B cell (primary cell): ENCODE data around the gene GZMM. TPM values are rescaled to one million over a fixed set of nuclear protein-coding genes. Genes with fewer than 3 reads are reported as not detected.

Experiments
- ATAC-seq: fragments of 200-7000 bp; cut with Tn5 transposase; one replicate; pipeline ENCODE4 v1.10.0; 2021; ENCODE audit warnings: low read depth, mild to moderate bottlenecking, moderate number of reproducible peaks, moderate library complexity
- CTCF ChIA-PET: fragments of 350-600 bp; sonication (Branson Sonifier 250); formaldehyde crosslinking; loops from one replicate; lab custom pipeline; 2021; ENCODE audit warnings: antibody characterized with exemption, inconsistent platforms; lab: Charles Lee
- POLR2A ChIA-PET: fragments of 350-600 bp; sonication (Branson Sonifier 250); formaldehyde crosslinking; loops from one replicate; lab custom pipeline; 2021; ENCODE audit warnings: antibody characterized with exemption; lab: Charles Lee
- DNase-seq: peaks from one replicate; pipeline ENCODE4 v3.0.0; 2013
- H2AFZ ChIP-seq: 2 replicates; pipeline ENCODE4 v1.6.1; 2012; ENCODE audit warnings: mild to moderate bottlenecking, low read depth, low read length; ENCODE audit not compliant: insufficient read depth, poor library complexity, severe bottlenecking
- H3K27ac ChIP-seq, 2 donors: 1 replicate in 1 of 2; 2 replicates in 1 of 2; pipeline ENCODE4 v1.5.1; 2012 to 2013; ENCODE audit warnings: low read length in 2 of 2, mild to moderate bottlenecking in 2 of 2, moderate library complexity in 1 of 2
- H3K27me3 ChIP-seq, 4 experiments: fragments of 200-600 bp in 1 of 4; sonication (generic) in 1 of 4; replicated peaks in 1 of 4; 1 replicate in 2 of 4; 2 replicates in 2 of 4; pipeline versions ENCODE4 v1.6.1 to v1.7.0; 2013 to 2016; ENCODE audit warnings: low read length in 3 of 4, mild to moderate bottlenecking in 2 of 4, mixed read lengths in 1 of 4, moderate library complexity in 1 of 4; ENCODE audit not compliant: insufficient read depth in 4 of 4, control insufficient read depth in 3 of 4; ENCODE audit errors: control extremely low read depth in 1 of 4
- H3K36me3 ChIP-seq, 2 experiments: replicated peaks in 1 of 2; 1 replicate in 1 of 2; 2 replicates in 1 of 2; pipeline versions ENCODE4 v1.6.1 to v1.7.1; 2013; ENCODE audit warnings: low read length in 1 of 2; ENCODE audit not compliant: insufficient read depth in 2 of 2, control insufficient read depth in 1 of 2; ENCODE audit errors: control extremely low read depth in 1 of 2, extremely low read depth in 1 of 2
- H3K4me1 ChIP-seq, 2 donors: fragments of 200-600 bp in 1 of 2; sonication (generic) in 1 of 2; 1 replicate in 1 of 2; 2 replicates in 1 of 2; pipeline versions ENCODE4 v1.5.1 to v1.6.1; 2013 to 2017; ENCODE audit warnings: low read length in 2 of 2; ENCODE audit not compliant: control insufficient read depth in 2 of 2, insufficient read depth in 2 of 2
- H3K4me2 ChIP-seq: replicated peaks from 2 replicates; pipeline ENCODE3; 2012; ENCODE audit warnings: mild to moderate bottlenecking, low read depth, low read length; ENCODE audit not compliant: poor library complexity, severe bottlenecking
- H3K4me3 ChIP-seq, 5 experiments: fragments of 200-600 bp in 1 of 5; sonication (generic) in 1 of 5; 1 replicate in 3 of 5; 2 replicates in 2 of 5; pipeline versions ENCODE4 v1.5.1 to v1.7.0; 2011 to 2016; ENCODE audit warnings: low read length in 4 of 5, mild to moderate bottlenecking in 4 of 5, low read depth in 2 of 5, control low read depth in 1 of 5, moderate library complexity in 1 of 5; ENCODE audit not compliant: insufficient read depth in 1 of 5; ENCODE audit errors: control extremely low read depth in 1 of 5, extremely low read depth in 1 of 5
- H3K79me2 ChIP-seq: fragments of 200-600 bp; sonication (generic); one replicate; pipeline ENCODE4 v1.6.0; 2016; ENCODE audit warnings: low read length; ENCODE audit not compliant: control insufficient read depth, insufficient read depth
- H3K9ac ChIP-seq: fragments of 200-600 bp; sonication (generic); 2 replicates; pipeline ENCODE4 v1.6.1; 2017; ENCODE audit warnings: mild to moderate bottlenecking, low read length, moderate library complexity
- H3K9me3 ChIP-seq, 3 donors: one replicate each; pipeline versions ENCODE4 v1.6.1 to v1.7.1; 2013; ENCODE audit warnings: low read length in 2 of 3; ENCODE audit not compliant: control insufficient read depth in 2 of 3, insufficient read depth in 1 of 3; ENCODE audit errors: control extremely low read depth in 1 of 3
- H4K20me1 ChIP-seq: 2 replicates; pipeline ENCODE4 v1.6.0; 2012; ENCODE audit warnings: mild to moderate bottlenecking, low read length; ENCODE audit not compliant: insufficient read depth, control insufficient read depth, poor library complexity, severe bottlenecking
- H3K27ac Mint-ChIP-seq: one replicate; pipeline ENCODE4 v1.8.0; 2021; ENCODE audit warnings: mixed read lengths
- H3K27me3 Mint-ChIP-seq: one replicate; pipeline ENCODE4 v1.8.0; 2021; ENCODE audit warnings: mixed read lengths
- H3K4me1 Mint-ChIP-seq: one replicate; pipeline ENCODE4 v1.8.0; 2021; ENCODE audit warnings: mixed read lengths
- H3K4me3 Mint-ChIP-seq: one replicate; pipeline ENCODE4 v1.8.0; 2021; ENCODE audit warnings: mixed read lengths
- H3K9me3 Mint-ChIP-seq: one replicate; pipeline ENCODE4 v1.8.0; 2022; ENCODE audit warnings: mixed read lengths; ENCODE audit not compliant: insufficient read depth
- EZH2 ChIP-seq: IDR thresholded peaks from 2 replicates; pipeline ENCODE4 v1.6.1; 2012; ENCODE audit warnings: borderline replicate concordance, low read depth, mild to moderate bottlenecking, moderate library complexity, low read length; ENCODE audit not compliant: insufficient read depth, poor library complexity, severe bottlenecking
- WGBS: methylation state at CpG from one replicate; pipeline ENCODE4 v1.1.5; 2013; ENCODE audit warnings: missing lambda C conversion rate; ENCODE audit not compliant: insufficient coverage; 5-methylcytosine and 5-hydroxymethylcytosine counted together
- intact Hi-C: fragments of 100-400 bp; cut with micrococcal nuclease; formaldehyde crosslinking; loops from one replicate; pipeline ENCODE4 v1.10.0; 2022
- polyA plus RNA-seq: library from polyadenylated mRNA; depleted of rRNA; stranded (reverse); fragments of >200 nt; gene quantifications from 2 replicates; pipeline ENCODE4 v1.2.3, GENCODE V29; 2012
- total RNA-seq, 2 donors: library from RNA; stranded (reverse); fragments of 120-200 nt in 1 of 2; gene quantifications; 1 replicate in 1 of 2; 2 replicates in 1 of 2; pipeline versions ENCODE4 v1.2.3 to v1.2.4, GENCODE V29; 2013 to 2022
- TF ChIP-seq, protein P1 (sequence below): fragments of 200-600 bp; IDR thresholded peaks from one replicate; pipeline ENCODE4 v1.8.0; 2022; ENCODE audit warnings: antibody characterized with exemption, mild to moderate bottlenecking

The GZMM gene
- total and polyA plus RNA-seq, 2 donors (not counting 1 experiment from before 2014, with no cell fraction given): 2.1 TPM; not detected in 1

DNA sequence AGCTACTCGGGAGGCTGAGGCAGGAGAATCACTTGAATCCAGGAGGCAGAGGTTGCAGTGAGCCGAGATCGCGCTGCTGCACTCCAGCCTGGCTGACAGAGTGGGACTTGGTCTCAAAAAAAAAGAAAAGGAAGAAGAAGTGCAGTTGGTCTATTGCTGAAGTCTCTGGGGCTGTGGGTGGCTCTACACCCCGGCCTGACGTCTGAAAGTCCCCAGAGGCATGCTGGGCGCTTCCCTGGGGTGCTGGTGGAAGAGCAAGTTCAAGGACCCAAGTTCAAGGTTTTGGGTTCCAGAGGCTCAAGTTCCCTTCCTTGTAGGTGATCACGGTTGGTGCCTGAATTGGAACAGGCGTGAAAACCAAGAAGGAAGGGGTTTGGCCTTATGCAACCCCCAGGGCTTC is 49.7 kb downstream of the GZMM start:
- ATAC-seq (peak; percentile 31), DNase-seq (no peak)
- TF ChIP-seq, protein P1, sequence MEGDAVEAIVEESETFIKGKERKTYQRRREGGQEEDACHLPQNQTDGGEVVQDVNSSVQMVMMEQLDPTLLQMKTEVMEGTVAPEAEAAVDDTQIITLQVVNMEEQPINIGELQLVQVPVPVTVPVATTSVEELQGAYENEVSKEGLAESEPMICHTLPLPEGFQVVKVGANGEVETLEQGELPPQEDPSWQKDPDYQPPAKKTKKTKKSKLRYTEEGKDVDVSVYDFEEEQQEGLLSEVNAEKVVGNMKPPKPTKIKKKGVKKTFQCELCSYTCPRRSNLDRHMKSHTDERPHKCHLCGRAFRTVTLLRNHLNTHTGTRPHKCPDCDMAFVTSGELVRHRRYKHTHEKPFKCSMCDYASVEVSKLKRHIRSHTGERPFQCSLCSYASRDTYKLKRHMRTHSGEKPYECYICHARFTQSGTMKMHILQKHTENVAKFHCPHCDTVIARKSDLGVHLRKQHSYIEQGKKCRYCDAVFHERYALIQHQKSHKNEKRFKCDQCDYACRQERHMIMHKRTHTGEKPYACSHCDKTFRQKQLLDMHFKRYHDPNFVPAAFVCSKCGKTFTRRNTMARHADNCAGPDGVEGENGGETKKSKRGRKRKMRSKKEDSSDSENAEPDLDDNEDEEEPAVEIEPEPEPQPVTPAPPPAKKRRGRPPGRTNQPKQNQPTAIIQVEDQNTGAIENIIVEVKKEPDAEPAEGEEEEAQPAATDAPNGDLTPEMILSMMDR: no peak
- no peak for TF ChIP-seq EZH2

DNA sequence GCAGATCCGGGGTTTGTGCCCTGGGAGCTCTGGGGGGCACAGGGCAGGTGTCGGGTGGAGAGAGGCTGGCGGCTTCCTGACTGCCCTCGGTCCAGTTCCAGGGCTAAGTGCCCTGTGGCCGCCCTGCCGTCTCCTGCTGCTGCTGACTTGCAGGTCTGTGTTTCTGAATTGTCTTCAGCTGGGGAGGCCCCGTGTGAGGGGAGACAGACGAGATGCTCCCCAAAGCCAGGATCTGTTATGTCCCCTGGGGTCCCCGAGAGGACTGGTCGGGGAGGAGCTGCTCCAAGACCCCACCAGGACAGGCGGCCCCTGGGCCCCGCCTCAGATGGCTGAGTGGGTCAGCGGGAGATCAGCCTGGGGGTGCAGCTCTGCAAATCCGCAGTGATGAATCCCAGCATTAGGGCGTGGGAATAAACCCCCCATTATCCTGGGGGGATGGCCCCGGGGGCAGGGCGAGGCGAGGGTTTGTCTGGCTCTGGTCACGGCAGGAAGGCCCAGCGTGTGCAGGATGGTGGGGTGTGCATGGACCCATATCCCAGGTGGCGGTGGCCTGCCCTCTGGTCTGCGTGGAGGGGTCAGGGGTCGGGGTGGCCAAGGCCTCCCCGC is 50.5 kb downstream of the GZMM start:
- no peaks in the 10 kb centered on the region for H3K36me3 ChIP-seq
- POLR2A ChIA-PET: no interaction called here

More for the DNA sequence above, 49.7 kb downstream of the GZMM start:
- intact Hi-C loops: no loop called here
- peaks cover 0 to 30% (median 0%) of the 10 kb centered on the region in 3 donors for H3K9me3 ChIP-seq
- no peak overlapping the region for H3K9ac ChIP-seq
- H3K27me3 ChIP-seq: peaks cover 0 to 31% (median 12%) of the 10 kb centered on the region in 4 experiments
- H3K27me3 Mint-ChIP-seq: peaks cover 13% of the 10 kb centered on the region
- no peak overlapping the region for H3K4me3 Mint-ChIP-seq
- H3K27ac ChIP-seq: no peak overlapping the region
- H3K4me2 ChIP-seq: no peak overlapping the region
- peaks cover 8 to 12% of the 10 kb centered on the region in 2 donors for H3K4me1 ChIP-seq
- H3K9me3 Mint-ChIP-seq: no peaks in the 10 kb centered on the region
- H3K4me1 Mint-ChIP-seq: peaks cover 11% of the 10 kb centered on the region
- WGBS: 59% methylated on average over 8 of the region's 9 CpGs
- ChIA-PET POLR2A (no interaction called here), CTCF (no interaction called here)
- H2AFZ ChIP-seq: no peak overlapping the region
- no peaks in the 10 kb centered on the region for H3K79me2 ChIP-seq
- no peaks in the 10 kb centered on the region for H3K36me3 ChIP-seq
- H4K20me1 ChIP-seq: no peaks in the 10 kb centered on the region
- no peak overlapping the region for H3K4me3 ChIP-seq
- no peak overlapping the region for H3K27ac Mint-ChIP-seq

More for the DNA sequence above, 50.5 kb downstream of the GZMM start:
- Histone ChIP-seq H3K79me2 (no peaks in the 10 kb centered on the region), H3K27me3 (peaks cover 0 to 22% (median 8%) of the 10 kb centered on the region in 4 experiments), H4K20me1 (no peaks in the 10 kb centered on the region), H3K4me1 (peaks cover 0 to 3% of the 10 kb centered on the region in 2 donors), H3K27ac (no peak overlapping the region), H3K4me3 (no peak overlapping the region), H2AFZ (no peak overlapping the region), H3K4me2 (no peak overlapping the region), H3K9ac (no peak overlapping the region), H3K9me3 (peaks cover 0 to 26% (median 0%) of the 10 kb centered on the region in 3 donors)
- no peak overlapping the region for H3K27ac Mint-ChIP-seq
- no peak overlapping the region for H3K4me3 Mint-ChIP-seq
- CTCF ChIA-PET: no interaction called here
- ATAC-seq: no peak
- 74% methylated on average over 24 of the region's 24 CpGs for WGBS
- no peak for TF ChIP-seq EZH2
- TF ChIP-seq, protein P1: no peak
- H3K9me3 Mint-ChIP-seq: no peaks in the 10 kb centered on the region
- peaks cover 6% of the 10 kb centered on the region for H3K4me1 Mint-ChIP-seq
- H3K27me3 Mint-ChIP-seq: peaks cover 10% of the 10 kb centered on the region
- intact Hi-C loops: no loop called here
- no peak for DNase-seq
